AG09319 (cell line): ENCODE results near the gene SRGAP2C.
"Not testable (repeated sequence)": the region's sequence is repeated elsewhere in the genome, so short reads cannot be mapped to it uniquely, and the experiment has no call there.

Experiments
- DNase-seq: peaks from one replicate; pipeline ENCODE4 v3.0.0-alpha.2; 2010; ENCODE audit warnings: low read depth; ENCODE audit errors: extremely low read depth

Gene SRGAP2C

GRCh38 chr1:121324726-121325125, 140.0 kb downstream of the SRGAP2C start:
- not testable (repeated sequence) for DNase-seq

GRCh38 chr1:121332141-121332540, 147.4 kb downstream of the SRGAP2C start:
- not testable (repeated sequence) for DNase-seq

- not testable (repeated sequence) for DNase-seq
Measured at GRCh38 chr1:121332599-121333562, 148.1 kb downstream of the SRGAP2C start.

DNA sequence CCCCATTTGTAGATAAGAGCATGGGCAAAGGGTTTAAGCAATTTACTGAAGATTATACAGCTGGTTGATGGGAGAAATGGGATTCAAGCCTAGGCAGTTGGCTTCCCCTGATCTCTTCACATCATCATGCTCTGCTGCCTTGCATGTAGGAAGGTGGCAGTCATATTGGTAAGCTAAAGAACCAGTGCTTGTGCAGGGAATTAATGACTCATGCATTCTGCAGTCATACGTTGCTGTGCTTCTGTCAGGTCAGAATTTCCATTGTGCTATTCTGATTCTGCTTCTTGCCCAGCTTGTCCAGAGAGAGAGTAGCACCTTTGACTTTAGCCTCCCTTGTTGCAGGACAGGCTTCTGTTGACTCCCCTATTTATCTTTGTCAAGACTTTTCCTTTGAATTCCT, 153.2 kb downstream of the SRGAP2C start:
- not testable (repeated sequence) for DNase-seq

- DNase-seq: not testable (repeated sequence)
Measured at GRCh38 chr1:121339611-121340010, 154.8 kb downstream of the SRGAP2C start.

- not testable (repeated sequence) for DNase-seq
Measured at GRCh38 chr1:121343311-121343906, 158.6 kb downstream of the SRGAP2C start.

DNA sequence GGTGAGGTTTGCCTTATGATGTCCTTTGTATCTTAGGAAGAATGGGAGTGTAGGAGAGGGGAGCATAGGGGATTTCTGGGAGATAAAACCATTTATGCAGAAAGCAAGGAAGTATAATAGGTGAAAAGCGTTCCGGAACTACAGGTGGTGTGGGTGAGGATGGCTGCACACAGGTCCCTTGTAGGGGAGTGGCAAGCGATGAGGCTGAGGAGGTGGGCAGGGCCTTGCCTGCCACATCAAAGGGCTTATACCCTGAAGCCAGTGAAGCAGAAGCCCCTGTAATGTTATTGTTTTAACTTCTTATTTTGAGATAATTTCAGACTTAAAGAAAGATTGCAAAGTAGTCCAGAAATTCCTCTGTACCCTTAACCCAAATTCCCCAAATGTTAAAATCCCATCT, 159.6 kb downstream of the SRGAP2C start:
- not testable (repeated sequence) for DNase-seq

DNA sequence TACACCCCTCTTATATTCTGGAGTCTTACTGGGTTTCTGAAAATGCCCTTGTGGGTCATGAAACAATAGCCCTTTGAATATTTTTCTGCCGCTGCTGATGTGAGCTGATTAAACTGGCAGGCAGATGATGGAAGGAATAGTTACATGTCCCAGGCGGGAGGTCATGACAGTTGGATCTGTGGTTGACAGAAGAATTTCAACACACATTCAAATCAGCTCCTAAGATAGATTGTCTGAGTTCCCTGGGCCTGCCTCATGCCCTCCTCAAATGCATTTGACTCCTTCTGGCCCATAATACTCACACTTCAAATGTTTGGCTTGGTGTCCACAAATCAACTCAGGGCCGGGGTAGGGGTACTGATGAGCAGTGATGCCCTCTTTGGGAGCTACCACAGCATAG, 161.9 kb downstream of the SRGAP2C start:
- not testable (repeated sequence) for DNase-seq

GRCh38 chr1:121347476-121347875, 162.7 kb downstream of the SRGAP2C start:
- DNase-seq: not testable (repeated sequence)

- DNase-seq: not testable (repeated sequence)
Measured at GRCh38 chr1:121348115-121348514, 163.3 kb downstream of the SRGAP2C start.

DNA sequence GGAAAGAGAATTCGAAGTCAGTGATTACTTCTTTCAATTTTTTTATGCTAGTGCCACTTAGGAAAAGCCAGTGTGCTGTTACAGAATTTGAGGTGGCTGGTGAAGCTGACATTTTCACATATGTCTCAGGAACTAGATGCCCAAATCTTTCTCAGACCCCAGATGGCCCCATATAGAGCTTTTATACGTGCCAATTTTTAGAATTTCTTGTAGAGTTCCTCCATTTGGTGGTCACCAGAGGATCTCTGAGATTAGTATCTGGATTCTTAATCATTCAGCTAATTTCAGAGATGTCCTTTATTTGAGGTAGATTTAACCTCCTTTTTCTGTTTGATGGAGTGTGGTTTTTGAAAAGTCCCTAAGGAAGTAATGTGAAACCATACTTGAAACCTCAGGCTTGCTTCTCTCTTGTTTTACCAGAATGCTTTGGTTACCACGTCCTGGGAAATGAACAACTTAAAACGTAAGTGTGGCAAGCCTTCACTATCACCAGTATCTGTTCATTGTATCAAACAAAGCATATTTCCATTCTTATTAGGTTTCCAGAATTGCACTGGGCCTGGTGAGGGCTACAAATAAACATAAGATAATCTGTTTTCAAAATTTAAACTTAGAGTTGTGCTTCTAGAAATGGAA, 164.7 kb downstream of the SRGAP2C start:
- not testable (repeated sequence) for DNase-seq

- DNase-seq: not testable (repeated sequence)
Measured at GRCh38 chr1:121355711-121356420, 171.1 kb downstream of the SRGAP2C start.

DNA sequence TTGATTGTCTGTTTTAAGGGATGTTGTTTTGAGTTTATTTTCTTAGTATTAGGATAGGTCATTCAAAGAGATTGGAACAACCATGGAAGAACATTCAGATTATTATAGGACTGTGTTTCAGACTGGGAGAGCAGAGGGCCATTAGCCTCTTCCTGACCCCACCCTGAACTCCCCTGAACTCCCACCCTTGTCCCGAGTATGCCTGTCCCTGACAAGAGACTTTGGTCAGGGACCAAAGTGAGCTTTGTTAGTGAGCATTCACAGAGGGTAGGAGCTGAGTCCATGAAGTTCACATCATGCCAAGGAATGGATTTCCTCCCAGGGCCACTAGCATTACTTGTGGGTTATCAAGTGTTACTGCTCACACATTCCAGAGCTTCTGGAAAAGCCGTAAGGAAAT, 172.0 kb downstream of the SRGAP2C start:
- not testable (repeated sequence) for DNase-seq

DNA sequence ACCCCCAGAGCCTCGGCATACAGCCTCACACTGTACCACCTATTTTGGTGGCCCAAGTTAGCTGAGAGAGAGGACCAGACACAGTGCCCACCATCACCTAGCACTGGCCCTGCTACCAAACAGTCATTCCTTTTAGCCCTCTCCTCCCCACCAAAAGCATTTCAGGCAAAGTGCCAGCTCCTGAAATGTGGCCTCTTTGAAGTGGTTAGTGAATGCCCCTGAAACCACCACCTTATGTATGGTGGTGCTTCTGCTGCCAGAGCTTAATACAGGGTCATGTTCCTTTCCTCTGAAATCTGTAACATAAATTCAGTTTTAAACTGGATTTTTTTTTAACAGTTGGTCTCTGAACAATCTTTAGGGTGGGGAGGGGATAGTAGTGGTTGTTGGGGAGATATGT, 175.8 kb downstream of the SRGAP2C start:
- not testable (repeated sequence) for DNase-seq

DNA sequence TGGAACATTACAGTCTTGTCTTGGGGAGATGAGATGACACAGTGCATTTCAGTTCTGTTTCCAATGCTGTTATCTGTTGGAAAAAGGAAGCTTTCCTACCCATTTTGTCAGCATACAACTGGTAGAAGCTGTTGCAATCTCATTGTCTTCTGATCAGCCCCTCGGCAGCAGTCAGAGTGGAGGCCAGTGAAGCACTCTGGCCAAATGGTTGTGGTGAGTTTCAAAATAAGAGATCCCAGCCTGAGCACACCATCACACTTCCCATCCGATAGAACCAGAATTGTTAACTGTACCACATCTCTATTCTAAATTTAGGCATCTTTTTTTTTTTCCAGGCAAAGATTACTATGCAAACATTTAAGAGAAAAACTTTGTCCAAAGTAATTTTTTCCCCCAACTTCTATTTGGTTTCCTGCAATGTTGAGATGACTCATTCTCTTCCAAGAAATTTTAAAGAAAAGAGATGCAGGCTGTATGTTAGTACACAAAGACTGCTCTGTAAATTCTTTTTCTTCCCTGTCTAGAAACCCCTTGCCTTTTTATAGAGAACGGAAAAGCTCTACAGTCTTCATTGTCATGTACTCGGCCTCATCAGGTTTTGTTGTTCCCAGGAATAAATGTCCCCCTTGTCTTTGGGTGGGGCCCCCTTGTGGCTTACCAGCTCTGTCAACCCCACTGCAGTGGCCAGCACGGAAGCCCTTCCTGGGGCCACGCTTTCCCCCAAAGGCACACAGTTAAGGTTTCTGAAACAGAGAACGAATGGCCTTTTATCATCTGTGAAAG, 176.9 kb downstream of the SRGAP2C start:
- not testable (repeated sequence) for DNase-seq

DNA sequence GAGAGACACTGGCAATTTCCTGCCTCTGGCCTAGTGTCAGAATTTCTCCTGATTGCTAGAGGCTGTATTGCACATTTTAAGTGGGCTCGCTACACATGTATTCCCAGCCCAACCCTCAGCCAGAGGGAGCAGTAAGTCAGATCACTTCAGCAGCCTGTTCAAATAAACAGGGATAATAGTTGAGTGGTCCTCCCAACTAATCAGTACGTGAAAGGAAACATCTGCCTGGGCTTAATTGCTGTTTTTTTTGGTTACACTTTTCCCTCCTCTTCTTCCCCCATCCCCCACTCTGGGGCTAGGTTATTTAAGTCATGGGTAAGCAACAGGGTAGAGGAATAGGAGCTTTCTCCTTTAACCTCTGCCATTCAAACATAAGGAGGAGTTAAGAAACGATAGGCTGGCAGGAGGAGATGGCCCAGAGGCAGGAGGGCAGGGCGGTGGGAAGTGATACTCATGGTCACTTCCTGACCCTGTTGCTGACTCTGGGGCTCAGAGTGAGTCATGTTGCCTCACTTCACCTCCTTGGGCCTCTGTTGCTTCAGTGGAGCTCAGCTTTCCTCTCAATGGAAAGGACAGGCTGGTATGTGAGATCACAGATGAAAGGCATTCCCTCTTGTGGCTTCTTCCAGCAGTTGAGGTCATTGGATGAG, 177.6 kb downstream of the SRGAP2C start:
- DNase-seq: not testable (repeated sequence)

- DNase-seq: not testable (repeated sequence)
Measured at GRCh38 chr1:121365316-121365715, 180.5 kb downstream of the SRGAP2C start.

- DNase-seq: not testable (repeated sequence)
Measured at GRCh38 chr1:121365723-121366122, 180.9 kb downstream of the SRGAP2C start.

GRCh38 chr1:121366171-121366570, 181.4 kb downstream of the SRGAP2C start:
- DNase-seq: not testable (repeated sequence)

GRCh38 chr1:121368910-121369309, 184.1 kb downstream of the SRGAP2C start:
- DNase-seq: not testable (repeated sequence)
